ENCODE data around the gene ZNF316. TPM values are rescaled to one million over a fixed set of nuclear protein-coding genes. Genes with fewer than 3 reads are reported as not detected.

The ZNF316 gene
- total RNA-seq: 6.8 and 10.4 TPM in 2 replicates

GRCh38 chr7:6636741-6637543, at the start of gene ZNF316:
Gene ZNF316, plus strand, starts transcription at chr7:6637318. Its CDS starts 5,092 bp downstream, at chr7:6642410.

GRCh38 chr7:6589829-6590644, 47.1 kb upstream of the ZNF316 start, which contains the start of gene INTS15:
Gene INTS15, plus strand, starts transcription at chr7:6590021. Its CDS starts 263 bp downstream, at chr7:6590284.

GRCh38 chr7:6614953-6615722, 22.0 kb upstream of the ZNF316 start, which contains the start of gene ZNF853:
Gene ZNF853, plus strand, starts transcription at chr7:6615610. Its CDS starts 565 bp downstream, at chr7:6616175.

Other genes with a start within 250 kb of the ZNF316 start
- gene DAGLB, start 189.4 kb upstream of the ZNF316 start, total RNA-seq: 11.1 and 15.5 TPM in 2 replicates
- 198 and 232 TPM in 2 replicates for gene KDELR2, start 153.2 kb upstream of the ZNF316 start, total RNA-seq
- not detected in 2 replicates for gene GRID2IP, start 85.9 kb upstream of the ZNF316 start, total RNA-seq
- gene ZDHHC4, start 59.9 kb upstream of the ZNF316 start, total RNA-seq: 71.3 and 80.6 TPM in 2 replicates
- gene INTS15, start 47.3 kb upstream of the ZNF316 start, total RNA-seq: 7.1 and 10.4 TPM in 2 replicates
- gene ZNF853, start 21.7 kb upstream of the ZNF316 start, total RNA-seq: 0.57 and 1.8 TPM in 2 replicates
- gene ZNF12, start 69.6 kb downstream of the ZNF316 start, total RNA-seq: 14.1 and 19.8 TPM in 2 replicates
- gene RSPH10B2, start 116.8 kb downstream of the ZNF316 start, total RNA-seq: 0.14 and 0.37 TPM in 2 replicates
- 43.9 and 50.2 TPM in 2 replicates for gene CCZ1B, start 189.0 kb downstream of the ZNF316 start, total RNA-seq